GM12891 (cell line): ENCODE measurements around the gene NDUFS2.

Source experiments
- POLR2A ChIP-seq: IDR thresholded peaks from 2 replicates; pipeline ENCODE4 v1.6.1; 2011; ENCODE audit warnings: low read depth, low read length, control low read depth
- POLR2AphosphoS5 ChIP-seq: IDR thresholded peaks from 2 replicates; pipeline ENCODE4 v1.6.1; 2011; ENCODE audit warnings: low read depth, low read length, control low read depth

DNA sequence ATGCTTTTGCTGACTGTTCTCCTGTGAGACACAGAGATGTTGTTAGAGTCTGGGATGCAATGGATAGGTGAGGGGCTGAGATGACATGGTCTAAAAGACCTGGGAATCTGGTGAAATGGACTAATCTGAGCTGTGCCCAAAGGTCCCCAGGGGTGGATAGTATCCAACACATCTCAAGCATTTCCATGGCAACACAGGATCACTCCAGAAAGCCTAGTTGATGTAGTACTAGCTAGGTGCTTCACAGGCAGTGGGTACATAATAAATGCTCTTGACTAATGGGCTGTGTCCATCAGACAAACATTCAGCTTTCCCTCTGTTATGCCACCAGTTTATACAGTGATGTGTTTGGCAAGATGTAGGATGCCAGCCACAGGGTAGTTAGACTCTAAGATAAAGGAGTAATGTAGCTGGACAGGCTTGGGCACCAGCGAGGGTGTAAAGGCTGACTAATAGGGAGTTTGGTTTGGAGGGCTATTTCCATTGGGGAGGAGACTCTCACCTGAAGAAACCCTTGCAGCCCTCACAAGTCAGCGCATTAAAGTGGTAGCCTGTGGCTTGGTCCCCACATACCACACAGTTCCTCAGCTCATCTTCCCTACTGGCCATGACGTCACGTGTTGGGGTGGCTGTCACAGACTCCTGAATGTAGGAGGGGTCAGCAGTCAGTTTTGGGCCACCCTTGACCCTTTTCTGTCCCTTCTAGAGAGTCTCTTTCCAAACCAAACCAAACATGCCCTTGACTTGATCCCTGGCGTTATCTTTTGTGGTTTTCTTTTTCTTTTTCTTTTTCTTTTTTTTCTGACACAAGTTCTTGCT, 34.0 kb downstream of the NDUFS2 start:
- TF ChIP-seq POLR2AphosphoS5 (no peak), POLR2A (no peak)
